ENCODE measurements around the gene RNF151. TPM values are rescaled to one million over a fixed set of nuclear protein-coding genes. Genes with fewer than 3 reads are reported as not detected.
A peak's percentile ranks its signal among the peaks of the same experiment; 100 is the strongest.
"Not testable (repeated sequence)": the region's sequence is repeated elsewhere in the genome, so short reads cannot be mapped to it uniquely, and the experiment has no call there.

The RNF151 gene
- total RNA-seq, 1 donor from 2014 or later = not detected

GRCh38 chr16:1950559-1950958 is 16.1 kb upstream of the RNF151 start:
- no peak overlapping the region for H3K4me3 Mint-ChIP-seq
- H3K27ac Mint-ChIP-seq (ENCODE audit: unreplicated experiment) = no peak overlapping the region
- H3K36me3 Mint-ChIP-seq (ENCODE audit: low read depth) = no peaks in the 10 kb centered on the region
- H3K4me1 Mint-ChIP-seq = peaks cover 5% of the 10 kb centered on the region
- peaks cover 2% of the 10 kb centered on the region for H3K9me3 Mint-ChIP-seq
- no peaks in the 10 kb centered on the region for H3K27me3 Mint-ChIP-seq (ENCODE audit: low read depth)
- TF ChIP-seq, protein P1, sequence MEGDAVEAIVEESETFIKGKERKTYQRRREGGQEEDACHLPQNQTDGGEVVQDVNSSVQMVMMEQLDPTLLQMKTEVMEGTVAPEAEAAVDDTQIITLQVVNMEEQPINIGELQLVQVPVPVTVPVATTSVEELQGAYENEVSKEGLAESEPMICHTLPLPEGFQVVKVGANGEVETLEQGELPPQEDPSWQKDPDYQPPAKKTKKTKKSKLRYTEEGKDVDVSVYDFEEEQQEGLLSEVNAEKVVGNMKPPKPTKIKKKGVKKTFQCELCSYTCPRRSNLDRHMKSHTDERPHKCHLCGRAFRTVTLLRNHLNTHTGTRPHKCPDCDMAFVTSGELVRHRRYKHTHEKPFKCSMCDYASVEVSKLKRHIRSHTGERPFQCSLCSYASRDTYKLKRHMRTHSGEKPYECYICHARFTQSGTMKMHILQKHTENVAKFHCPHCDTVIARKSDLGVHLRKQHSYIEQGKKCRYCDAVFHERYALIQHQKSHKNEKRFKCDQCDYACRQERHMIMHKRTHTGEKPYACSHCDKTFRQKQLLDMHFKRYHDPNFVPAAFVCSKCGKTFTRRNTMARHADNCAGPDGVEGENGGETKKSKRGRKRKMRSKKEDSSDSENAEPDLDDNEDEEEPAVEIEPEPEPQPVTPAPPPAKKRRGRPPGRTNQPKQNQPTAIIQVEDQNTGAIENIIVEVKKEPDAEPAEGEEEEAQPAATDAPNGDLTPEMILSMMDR (conservative IDR thresholded peaks at IDR 0.05) = no peak
- no peak for DNase-seq (ENCODE audit: low read depth, low spot score)

GRCh38 chr16:1953734-1954133 is 12.9 kb upstream of the RNF151 start:
- no peak overlapping the region for H3K4me3 Mint-ChIP-seq
- TF ChIP-seq, protein P1 (conservative IDR thresholded peaks at IDR 0.05) = no peak
- H3K4me1 Mint-ChIP-seq = peaks cover 5% of the 10 kb centered on the region
- peaks cover 2% of the 10 kb centered on the region for H3K9me3 Mint-ChIP-seq
- no peak overlapping the region for H3K27ac Mint-ChIP-seq (ENCODE audit: unreplicated experiment)
- DNase-seq (ENCODE audit: low read depth, low spot score) = no peak
- no peaks in the 10 kb centered on the region for H3K27me3 Mint-ChIP-seq (ENCODE audit: low read depth)
- no peaks in the 10 kb centered on the region for H3K36me3 Mint-ChIP-seq (ENCODE audit: low read depth)

DNA sequence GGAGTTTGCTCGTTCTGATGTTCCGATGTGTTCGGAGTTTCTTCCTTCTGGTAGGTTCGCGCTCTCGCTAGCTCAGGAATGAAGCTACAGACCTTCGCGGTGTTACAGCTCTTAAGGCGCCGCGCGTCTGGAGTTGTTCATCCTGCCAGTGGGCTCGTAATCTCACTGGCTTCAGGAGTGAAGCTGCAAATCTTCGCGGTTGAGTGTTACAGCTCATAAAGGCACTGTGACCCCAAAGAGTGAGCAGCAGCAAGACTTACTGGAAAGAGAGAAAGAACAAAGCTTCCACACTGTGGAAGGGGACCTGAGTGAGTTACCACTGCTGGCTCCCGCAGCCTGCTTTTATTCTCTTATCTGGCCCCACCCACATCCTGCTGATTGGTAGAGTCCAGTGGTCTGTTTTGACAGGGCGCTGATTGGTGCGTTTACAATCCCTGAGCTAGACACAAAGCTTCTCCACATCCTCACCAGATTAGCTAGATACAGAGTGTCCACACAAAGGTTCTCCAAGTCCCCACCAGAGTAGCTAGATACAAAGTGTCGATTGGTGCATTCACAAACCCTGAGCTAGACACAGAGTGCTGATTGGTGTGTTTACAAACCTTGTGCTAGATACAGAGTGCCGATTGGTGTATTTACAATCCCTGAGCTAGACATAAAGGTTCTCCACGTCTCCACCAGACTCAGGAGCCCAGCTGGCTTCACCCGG is 9.1 kb upstream of the RNF151 start:
- H3K27ac Mint-ChIP-seq (ENCODE audit: unreplicated experiment); DNase-seq (ENCODE audit: low read depth, low spot score); H3K9me3 Mint-ChIP-seq: not testable (repeated sequence)
- peaks cover 11% of the 10 kb centered on the region for H3K36me3 Mint-ChIP-seq (ENCODE audit: low read depth)
- peaks cover 32% of the 10 kb centered on the region for H3K4me1 Mint-ChIP-seq
- peaks cover 10% of the 10 kb centered on the region for H3K27me3 Mint-ChIP-seq (ENCODE audit: low read depth)
- H3K4me3 Mint-ChIP-seq = peak overlapping the region; percentile 37

DNA sequence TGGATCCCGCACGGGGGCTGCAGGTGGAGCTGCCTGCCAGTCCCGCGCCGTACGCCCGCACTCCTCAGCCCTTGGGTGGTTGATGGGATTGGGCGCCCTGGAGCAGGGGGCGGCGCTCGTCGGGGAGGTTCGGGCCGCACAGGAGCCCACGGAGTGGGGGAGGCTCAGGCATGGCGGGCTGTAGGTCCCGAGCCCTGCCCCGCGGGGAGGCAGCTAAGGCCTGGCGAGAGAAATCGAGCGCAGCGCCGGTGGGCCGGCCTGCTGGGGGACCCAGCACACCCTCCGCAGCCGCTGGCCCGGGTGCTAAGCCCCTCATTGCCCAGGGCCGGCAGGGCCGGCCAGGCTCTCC is 8.5 kb upstream of the RNF151 start:
- not testable (repeated sequence) for H3K9me3 Mint-ChIP-seq; H3K4me3 Mint-ChIP-seq; H3K27ac Mint-ChIP-seq (ENCODE audit: unreplicated experiment); DNase-seq (ENCODE audit: low read depth, low spot score)
- H3K4me1 Mint-ChIP-seq = peaks cover 33% of the 10 kb centered on the region
- peaks cover 15% of the 10 kb centered on the region for H3K36me3 Mint-ChIP-seq (ENCODE audit: low read depth)
- H3K27me3 Mint-ChIP-seq (ENCODE audit: low read depth) = peaks cover 10% of the 10 kb centered on the region

GRCh38 chr16:1958715-1959268 is 7.9 kb upstream of the RNF151 start:
- Mint-ChIP-seq H3K9me3 (no peaks in the 10 kb centered on the region), H3K27me3 (ENCODE audit: low read depth) (peaks cover 10% of the 10 kb centered on the region), H3K27ac (ENCODE audit: unreplicated experiment) (peak overlapping the region; percentile 93), H3K4me1 (peaks cover 38% of the 10 kb centered on the region), H3K36me3 (ENCODE audit: low read depth) (peaks cover 20% of the 10 kb centered on the region), H3K4me3 (peak overlapping the region; percentile 90)
- TF ChIP-seq, protein P1 (conservative IDR thresholded peaks at IDR 0.05) = no peak
- DNase-seq (ENCODE audit: low read depth, low spot score) = no peak

DNA sequence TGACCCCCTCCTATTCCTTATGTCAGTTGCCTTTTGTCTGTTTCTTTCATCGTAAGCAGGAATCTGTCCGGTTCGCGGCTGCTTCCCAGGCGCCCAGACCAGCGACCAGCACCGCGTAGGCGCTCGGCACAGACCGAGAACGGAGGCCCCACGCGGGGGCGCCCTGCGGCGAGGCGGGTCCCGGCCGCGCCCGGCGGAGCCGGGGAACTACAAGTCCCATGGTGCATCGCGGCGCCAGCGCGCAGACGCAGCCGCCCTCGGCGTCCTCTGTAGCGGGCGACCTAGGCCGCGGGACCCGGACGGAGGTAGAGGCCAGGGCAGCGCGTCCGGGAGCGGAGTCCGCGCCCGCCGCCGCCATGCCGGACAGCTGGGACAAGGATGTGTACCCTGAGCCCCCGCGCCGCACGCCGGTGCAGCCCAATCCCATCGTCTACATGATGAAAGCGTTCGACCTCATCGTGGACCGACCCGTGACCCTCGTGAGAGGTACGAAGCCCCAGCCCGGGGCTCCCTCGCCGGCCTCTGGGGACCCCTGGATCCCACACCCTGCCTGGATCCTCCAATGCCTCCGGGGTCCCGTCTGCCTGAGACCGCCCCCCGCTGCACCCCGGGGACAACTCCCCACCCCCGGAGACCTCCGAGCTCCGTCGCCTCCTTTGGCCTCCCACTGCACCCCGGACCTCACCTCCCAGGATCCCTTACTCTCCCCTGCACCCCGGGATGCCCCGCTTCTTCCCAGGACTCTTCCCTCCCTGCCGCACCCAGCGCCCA is 7.2 kb upstream of the RNF151 start, which contains the start of gene NDUFB10:
Gene NDUFB10 (plus strand): TSS at position 270 of the 771 bp plus-strand sequence. CDS start 87 bp downstream, at position 357.
- peak within 1 kb of the TSS; percentile 93 for H3K27ac Mint-ChIP-seq (ENCODE audit: unreplicated experiment)
- TF ChIP-seq, protein P1 (conservative IDR thresholded peaks at IDR 0.05) = peak; percentile 65
- H3K4me3 Mint-ChIP-seq = peak within 1 kb of the TSS; percentile 90
- no peaks in the 10 kb centered on the region for H3K9me3 Mint-ChIP-seq
- peaks cover 42% of the 10 kb centered on the region for H3K4me1 Mint-ChIP-seq
- H3K36me3 Mint-ChIP-seq (ENCODE audit: low read depth) = peaks cover 25% of the 10 kb centered on the region
- peak; percentile 95 for DNase-seq (ENCODE audit: low read depth, low spot score)
- peaks cover 10% of the 10 kb centered on the region for H3K27me3 Mint-ChIP-seq (ENCODE audit: low read depth)

All from neural crest cell (in vitro differentiated cells).